Astrocyte of the hippocampus (primary cell): Measurements from ENCODE around the gene MAP3K21.

Experiments used
- DNase-seq: peaks from one replicate; pipeline ENCODE4 v3.0.0; 2011; ENCODE audit warnings: low read depth, low spot score

MAP3K21 gene

GRCh38 chr1:233359431-233359830, 31.9 kb downstream of the MAP3K21 start:
- DNase-seq = no peak

- no peak for DNase-seq
Measured at GRCh38 chr1:233359905-233360304, 32.4 kb downstream of the MAP3K21 start.

GRCh38 chr1:233360525-233361102, 33.1 kb downstream of the MAP3K21 start:
- no peak for DNase-seq

GRCh38 chr1:233361876-233362275, 34.4 kb downstream of the MAP3K21 start:
- no peak for DNase-seq

GRCh38 chr1:233362743-233363142, 35.2 kb downstream of the MAP3K21 start:
- no peak for DNase-seq

GRCh38 chr1:233364026-233364425, 36.5 kb downstream of the MAP3K21 start:
- no peak for DNase-seq

- peak; percentile 58 for DNase-seq
Measured at GRCh38 chr1:233364695-233365539, 37.4 kb downstream of the MAP3K21 start.

GRCh38 chr1:233366575-233366974, 39.1 kb downstream of the MAP3K21 start:
- no peak for DNase-seq

GRCh38 chr1:233367057-233367803, 39.7 kb downstream of the MAP3K21 start:
- DNase-seq = peak; percentile 94

GRCh38 chr1:233368106-233368788, 40.7 kb downstream of the MAP3K21 start:
- DNase-seq = peak; percentile 23

GRCh38 chr1:233368789-233369130, 41.2 kb downstream of the MAP3K21 start:
- no peak for DNase-seq

- peak; percentile 76 for DNase-seq
Measured at GRCh38 chr1:233372218-233373120, 44.9 kb downstream of the MAP3K21 start.

- DNase-seq = peak; percentile 61
Measured at GRCh38 chr1:233373226-233373625, 45.7 kb downstream of the MAP3K21 start.

GRCh38 chr1:233375653-233376052, 48.1 kb downstream of the MAP3K21 start:
- no peak for DNase-seq

GRCh38 chr1:233376382-233377110, 49.0 kb downstream of the MAP3K21 start:
- no peak for DNase-seq

- no peak for DNase-seq
Measured at GRCh38 chr1:233379869-233380438, 52.4 kb downstream of the MAP3K21 start.

- DNase-seq = no peak
Measured at GRCh38 chr1:233381806-233382205, 54.3 kb downstream of the MAP3K21 start.

- DNase-seq = no peak
Measured at GRCh38 chr1:233383984-233384383, 56.5 kb downstream of the MAP3K21 start.

GRCh38 chr1:233386336-233386735, 58.8 kb downstream of the MAP3K21 start:
- peak; percentile 54 for DNase-seq

GRCh38 chr1:233387585-233387984, 60.1 kb downstream of the MAP3K21 start:
- DNase-seq = no peak
